NCI-H1092 (cell line): ENCODE data around the gene NUDT6.
"Not testable (repeated sequence)": the region's sequence is repeated elsewhere in the genome, so short reads cannot be mapped to it uniquely, and the experiment has no call there.

Source experiments
- DNase-seq: peaks from one replicate; lab custom pipeline; 2025; lab: John Stamatoyannopoulos, UW

Gene NUDT6

DNA sequence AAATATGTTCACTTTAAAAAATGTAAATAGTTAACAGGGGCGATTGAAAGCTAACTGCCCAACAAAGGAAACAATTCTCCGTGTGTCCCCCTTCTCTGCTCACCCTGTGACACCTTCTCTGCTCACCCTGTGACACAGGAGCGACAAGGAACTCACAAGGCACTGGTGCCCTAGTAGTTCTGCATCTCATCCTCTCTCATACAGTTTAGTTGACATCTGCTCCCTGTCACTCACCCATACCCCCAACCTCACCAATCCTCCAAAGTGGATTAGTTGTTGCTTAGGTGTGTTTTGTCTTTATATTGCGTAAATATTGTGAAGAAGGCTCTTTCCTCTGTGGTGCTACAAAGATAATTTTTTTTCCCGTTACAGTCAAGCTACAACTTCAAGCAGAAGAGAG lies 46.4 kb downstream of the NUDT6 start:
- DNase-seq: no peak

DNA sequence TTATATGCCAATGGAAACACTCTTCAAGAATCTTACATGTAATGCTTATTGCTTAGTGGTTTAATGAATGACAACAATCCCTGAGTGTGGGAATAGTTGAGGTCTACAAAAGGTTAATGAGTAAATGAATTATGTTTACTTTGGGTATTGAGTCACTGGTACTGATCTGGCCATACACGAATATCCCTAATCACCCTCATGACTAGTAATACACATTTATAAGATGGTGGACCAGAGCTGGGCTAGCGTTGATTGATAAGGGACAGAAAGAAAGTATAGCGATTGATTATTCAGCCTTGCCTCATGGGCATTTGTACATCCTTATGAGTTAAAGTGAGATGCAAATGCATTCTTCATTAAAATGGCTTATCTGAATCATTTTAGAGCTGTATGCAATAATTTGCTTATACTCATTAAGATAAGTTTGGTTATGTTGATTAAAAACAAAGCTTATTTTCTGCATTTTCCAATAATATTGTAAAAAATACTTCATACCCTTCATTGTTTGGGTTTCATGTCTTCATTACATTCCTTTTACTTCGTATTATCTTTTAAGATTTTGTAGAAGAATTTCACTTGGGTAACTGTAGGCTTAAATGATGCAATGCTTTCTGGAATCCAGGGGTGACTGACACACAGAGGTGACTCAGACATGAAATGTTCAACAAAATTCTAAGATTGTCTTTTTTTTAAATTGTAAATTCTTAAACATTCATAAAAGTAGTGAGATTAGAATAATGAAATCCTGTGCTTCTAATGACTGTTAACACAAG lies 48.4 kb downstream of the NUDT6 start:
- DNase-seq: no peak

DNA sequence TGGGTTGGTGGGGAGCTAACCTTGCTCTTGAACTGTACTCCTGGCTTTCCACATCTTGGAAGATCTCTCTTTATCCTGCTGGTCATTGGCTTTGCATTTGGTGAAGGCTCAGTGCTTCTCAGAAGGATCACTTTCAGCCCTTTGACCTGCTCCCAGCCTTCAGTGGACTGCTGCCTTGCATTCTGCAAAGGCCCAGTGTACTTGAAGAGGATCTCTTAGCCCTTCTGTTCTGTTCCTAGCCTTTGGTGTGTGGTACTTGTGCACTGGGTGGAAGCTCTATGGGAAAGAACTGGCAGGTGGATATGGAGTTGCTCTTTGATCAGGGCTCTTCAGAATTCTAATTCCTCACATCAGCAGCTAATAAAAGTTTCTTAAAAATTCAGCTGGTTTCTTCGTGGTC lies 49.3 kb downstream of the NUDT6 start:
- no peak for DNase-seq

DNA sequence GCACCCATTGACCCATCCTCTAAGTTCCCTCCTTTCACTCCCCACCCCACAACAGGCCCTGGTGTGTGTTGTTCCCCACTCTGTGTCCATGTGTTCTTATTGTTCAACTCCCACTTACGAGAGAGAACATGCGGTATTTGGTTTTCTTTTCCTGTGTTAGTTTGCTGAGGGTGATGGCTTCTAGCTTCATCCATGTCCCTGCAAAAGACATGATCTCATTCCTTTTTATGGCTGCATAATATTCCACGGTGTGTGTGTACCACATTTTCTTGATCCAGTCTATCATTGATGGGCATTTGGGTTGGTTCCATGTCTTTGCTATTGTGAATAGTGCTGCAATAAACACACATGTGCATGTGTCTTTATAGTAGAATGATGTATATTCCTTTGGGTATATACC lies 54.2 kb downstream of the NUDT6 start:
- DNase-seq: not testable (repeated sequence)

DNA sequence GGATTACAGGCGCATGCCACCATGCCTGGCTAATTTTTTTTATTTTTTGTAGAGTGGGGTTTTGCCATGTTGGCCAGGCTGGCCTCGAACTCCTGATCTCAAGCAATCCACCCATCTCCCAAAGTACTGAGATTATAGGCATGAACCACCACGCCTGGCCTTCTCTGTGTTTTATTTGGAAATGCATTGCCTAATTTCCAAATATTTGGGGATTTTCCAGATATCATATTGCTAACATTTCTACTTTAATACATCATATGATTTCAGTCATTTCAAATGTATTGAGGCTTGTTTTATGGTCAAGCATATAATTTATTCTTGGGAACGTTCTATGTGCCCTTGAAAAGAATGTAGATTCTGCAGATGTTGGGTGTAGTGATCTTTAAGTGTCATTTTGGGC lies 57.0 kb downstream of the NUDT6 start:
- no peak for DNase-seq

DNA sequence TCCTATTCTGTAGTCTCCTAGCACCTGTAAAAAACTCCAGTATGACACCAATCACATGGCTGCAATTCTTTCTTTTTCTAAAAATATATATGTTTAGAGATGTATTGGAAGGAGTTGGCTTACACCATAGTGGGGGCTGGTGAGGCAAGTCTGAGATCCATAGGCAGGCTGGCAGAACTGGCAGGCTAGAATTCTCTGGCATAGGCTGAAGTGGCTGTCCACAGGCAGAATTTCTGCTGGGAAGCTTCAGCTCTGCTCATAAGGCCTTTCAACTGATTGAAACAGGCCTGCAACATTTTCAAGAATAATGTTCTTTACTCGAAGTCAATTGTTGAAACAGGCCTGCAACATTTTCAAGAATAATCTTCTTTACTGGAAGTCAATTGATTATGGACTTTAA lies 58.8 kb downstream of the NUDT6 start:
- no peak for DNase-seq

DNA sequence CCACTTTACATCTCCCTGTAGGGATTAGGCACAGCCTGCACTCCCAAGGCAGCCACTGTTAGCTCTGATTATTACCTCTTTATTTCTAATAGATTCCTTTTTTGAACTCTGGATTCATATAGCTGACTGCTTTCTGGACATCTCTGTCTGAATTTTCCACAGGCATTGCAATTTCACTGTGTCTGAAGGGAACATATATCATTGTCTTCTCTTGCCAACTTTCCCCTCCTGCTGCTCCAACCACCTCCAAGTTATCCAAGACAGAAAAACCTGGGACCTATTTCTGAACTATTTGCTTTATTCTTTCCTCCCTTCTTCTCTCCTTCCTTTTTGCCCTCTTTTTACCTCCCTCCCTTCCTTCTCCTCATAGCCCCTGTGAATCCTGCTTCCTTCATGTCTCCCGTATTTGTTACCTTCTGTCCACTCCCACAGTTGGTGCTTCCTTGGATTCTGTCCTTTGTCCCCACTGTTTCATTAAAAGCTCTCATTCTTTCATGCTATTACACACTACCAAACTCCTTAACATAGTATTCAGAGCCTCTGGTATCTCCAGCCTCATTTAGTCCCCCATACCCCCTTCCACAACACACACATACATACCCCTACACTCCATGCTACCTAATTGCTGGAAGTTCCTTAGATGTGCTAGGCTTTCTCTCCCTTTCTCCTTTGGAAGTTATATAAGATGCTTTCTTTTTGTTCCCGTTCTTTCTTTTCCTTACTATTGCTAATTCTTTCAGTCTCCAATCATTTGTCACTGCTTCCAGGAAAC lies 61.0 kb downstream of the NUDT6 start:
- DNase-seq: no peak

DNA sequence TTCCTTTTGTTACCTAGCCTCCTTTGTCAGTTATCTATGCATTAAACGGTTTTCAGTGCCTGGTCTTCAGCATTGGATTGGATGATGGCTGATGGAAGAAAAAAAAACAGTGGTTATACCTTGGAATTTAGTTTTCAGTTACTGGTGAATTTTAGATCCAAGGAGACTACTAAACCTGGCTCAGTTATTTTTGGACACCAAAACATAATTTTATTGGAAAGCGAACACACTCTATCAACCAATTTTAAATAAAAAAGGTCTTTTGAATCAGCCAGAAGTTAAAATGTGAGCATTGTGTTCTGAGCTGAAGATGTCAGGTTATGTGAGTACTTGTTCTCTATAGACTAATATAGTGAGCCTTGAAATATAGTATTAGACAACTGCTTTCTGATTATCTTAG lies 63.7 kb downstream of the NUDT6 start:
- DNase-seq: no peak

DNA sequence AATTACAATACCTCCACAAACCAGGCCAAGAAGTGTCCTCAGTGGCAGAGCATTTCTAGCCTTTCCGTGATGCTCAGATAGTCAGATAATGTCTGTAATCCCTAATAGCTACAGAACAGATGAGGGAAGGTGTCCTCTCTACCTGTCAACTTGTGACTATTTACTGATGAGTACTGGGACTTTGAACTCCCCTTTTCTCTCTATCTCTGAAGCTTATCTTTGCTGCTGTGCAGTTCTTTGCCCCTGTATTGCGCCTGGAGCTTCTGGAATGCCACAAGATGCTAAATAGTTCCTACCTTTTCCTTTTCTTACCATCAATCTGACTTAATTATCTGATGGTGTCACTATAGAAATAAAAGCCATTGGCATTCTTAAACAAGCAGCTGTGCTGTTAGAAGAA lies 65.2 kb downstream of the NUDT6 start:
- DNase-seq: no peak

DNA sequence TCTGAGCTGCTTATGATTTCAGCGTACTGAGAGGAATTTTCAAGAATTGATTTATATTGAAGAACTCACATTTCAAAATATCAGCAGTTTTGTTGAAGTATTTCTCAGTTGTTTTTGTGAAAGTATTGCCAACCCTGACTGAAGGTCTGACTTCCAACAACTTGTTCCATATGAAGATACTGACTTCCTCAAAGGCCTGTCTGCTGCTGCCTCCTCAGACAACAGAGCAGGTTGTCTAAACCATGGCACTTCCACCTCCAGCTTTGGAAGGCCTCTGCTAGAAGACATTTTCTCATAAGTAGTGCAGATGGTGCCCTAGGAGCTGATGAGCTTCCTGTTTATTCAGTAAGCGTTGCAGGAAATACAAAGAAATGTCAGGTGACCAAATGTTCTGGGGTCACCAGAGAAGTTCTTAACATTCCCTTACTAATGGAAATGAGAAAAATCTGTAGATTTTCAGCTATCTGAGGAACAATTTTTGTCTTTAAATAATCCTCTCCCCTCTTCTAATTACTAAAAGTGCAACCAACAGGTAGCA lies 67.0 kb downstream of the NUDT6 start:
- DNase-seq: no peak

DNA sequence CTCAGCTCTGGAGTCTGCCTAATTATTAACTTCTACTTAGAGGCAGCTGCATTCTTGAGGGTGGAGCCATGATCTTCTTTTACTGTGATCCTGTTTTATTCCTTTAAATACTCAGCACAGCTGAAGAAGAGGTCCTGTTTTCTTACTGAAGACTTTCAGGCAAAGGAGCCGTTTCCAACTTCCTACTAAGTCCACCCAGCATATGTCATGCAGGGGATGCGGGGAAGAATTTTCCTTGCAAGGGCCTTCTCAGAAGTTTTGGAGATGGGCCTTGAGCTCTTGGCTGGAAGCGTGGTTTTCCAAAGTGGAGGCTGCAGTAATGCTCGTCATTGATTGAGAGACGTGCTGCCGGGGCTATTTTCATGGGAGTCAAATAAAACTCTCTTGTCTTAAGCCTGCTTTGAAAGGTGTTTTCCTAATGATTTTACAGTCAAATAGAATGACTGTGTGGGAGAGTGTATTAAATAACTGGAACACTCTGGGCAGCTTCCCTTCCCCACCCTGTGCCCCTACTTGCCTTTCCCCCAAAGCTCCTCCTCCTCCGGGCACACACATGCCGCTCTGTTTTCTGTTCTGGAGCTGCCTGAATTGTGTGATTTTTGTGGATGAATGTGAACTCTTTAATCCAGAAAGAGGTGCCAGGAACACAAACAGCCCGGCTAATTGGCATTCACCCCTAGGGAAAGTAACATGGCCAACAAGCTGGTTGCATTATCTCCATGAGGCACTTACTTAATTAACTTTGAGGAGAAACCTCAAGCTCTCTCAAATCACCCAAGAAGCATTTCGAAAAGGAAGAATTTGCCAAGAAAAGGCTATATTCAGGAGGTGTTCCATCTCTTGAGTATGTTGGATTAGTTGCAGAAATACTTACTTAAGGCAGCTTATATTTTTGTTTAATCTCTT lies 67.7 kb downstream of the NUDT6 start:
- no peak for DNase-seq

DNA sequence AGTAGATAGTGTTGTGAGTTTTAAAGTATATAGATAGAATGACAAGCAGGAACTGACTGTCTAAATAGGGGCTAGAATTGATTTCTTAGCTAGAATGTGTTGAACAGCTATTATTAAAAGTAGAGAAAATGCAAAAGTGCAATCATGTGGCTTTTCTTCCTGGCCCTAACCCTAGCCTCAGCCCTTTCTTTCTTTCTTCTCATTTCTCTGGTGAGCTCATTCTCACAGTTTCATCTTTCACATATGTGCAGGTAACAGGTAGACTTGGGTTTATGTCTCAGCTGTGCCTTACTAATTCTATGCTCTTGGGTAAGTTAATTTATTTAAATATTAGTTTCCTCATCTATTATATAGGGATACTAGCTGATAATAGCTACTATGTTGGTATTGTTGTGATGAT lies 70.8 kb downstream of the NUDT6 start:
- DNase-seq: no peak

DNA sequence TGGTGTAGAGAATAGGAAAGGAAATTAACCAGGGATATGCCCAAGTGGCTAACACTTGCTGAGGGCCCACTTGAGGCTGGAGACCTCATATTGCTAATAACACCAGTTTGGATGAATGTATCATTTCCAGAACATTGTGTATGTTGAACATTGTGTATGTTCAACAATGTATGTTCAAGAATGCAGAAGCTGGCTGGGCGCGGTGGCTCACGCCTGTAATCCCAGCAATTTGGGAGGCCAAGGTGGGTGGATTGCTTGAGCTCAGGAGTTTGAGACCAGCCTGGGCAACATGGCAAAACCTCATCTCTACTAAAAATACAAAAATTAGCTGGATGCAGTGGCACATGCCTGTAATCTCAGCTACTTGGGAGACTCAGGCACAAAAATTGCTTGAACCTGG lies 72.6 kb downstream of the NUDT6 start:
- DNase-seq: not testable (repeated sequence)

DNA sequence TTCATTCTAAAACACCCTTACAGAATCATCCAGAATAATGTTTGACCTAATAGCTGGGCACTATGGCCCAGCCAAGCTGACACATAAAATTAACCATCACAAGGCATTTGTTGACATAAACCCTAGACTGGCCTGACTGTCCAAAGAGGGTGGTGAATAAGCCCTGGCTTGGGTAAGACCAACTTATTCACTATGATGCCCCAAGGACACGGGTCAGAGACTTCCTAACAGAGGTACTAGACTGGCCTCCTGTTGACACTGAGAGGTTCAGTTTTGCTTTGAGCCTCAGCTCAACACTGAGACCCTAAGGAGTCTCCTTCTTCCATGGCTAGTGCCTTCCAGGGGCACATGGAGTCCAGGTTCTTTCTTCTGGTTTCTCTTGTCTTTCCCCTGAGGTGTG lies 74.5 kb downstream of the NUDT6 start:
- DNase-seq: no peak

DNA sequence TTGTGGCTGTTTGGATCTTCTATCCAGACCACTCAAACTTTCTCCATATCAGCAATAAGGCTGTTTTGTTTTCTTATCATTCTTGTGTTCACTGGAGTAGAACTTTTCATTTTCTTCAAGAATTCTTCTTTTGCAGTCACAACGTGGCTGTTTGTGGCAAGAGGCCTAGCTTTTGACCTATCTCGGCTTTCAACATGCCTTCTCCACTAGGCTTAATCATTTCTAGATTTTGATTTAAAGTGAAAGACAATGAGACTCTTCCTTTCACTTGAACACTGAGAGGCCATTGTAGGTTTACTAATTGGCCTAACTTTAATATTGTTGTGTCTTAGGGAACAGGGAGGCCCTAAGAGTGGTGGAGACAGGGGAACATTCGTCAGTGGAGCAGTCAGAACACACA lies 76.6 kb downstream of the NUDT6 start:
- no peak for DNase-seq

DNA sequence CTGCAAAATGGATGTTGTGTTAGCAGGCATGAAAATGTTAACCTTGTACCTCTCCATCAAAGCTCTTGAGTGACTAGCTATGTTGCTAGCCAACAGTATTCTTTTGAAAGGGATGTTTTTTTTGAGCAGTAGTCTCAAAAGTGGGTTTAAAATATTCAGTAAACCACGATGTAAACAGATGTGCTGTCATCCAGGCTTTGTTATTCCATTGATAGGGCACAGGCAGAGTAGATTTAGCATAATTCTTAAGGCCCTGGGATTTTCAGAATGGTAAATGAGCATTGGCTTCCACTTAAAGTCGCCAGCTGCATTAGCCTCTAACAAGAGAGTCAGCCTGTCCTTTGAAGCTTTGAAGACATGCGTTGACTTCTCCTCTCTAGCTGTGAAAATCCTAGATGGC lies 77.3 kb downstream of the NUDT6 start:
- DNase-seq: no peak

DNA sequence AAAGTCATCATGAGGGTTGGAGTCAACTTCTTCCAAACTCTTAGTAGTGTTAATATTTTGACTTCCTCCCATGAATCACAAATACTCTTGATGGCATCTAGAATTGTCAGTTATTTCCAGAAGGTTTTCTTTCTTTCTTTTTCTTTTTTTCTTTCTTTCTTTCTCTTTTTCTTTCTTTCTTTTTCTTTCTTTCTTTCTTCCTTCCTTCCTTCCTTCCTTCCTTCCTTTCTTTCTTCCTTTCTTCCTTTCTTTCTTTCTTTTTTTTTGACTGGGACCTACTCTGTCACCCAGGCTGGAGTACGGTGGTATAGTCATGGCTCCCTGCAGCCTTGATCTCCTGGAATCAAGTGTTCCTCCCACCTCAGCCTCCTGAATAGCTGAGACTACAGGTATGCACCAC lies 78.0 kb downstream of the NUDT6 start:
- DNase-seq: not testable (repeated sequence)

DNA sequence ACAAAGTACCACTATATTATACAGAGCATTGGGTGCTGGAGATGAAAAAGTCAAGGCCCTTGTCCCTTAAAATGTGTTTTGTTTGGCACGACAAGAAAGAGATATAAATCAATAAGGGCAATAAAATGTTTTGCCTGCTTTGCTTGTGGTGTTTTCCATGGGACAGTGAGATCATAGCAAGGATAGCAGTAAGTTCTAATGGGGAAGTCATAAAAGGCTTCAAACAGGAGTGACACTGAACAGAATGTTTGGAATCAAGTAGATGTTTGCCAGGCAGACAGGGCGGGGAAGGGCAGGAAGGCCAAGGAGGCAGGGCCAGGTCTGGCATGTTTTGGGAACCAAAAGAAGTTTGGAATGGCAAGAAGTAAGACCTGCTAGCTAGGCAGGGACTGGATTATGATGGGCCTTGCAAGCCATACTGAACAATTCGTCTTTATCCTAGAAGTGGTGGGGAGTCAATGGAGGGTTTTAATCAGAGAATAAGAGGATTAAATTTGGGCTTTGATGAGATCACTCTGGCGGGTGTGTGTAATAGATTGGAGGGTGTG lies 79.3 kb downstream of the NUDT6 start:
- DNase-seq: no peak
